Neural cell (in vitro differentiated cells): ENCODE results near the gene RNF144B. TPM values are rescaled to one million over a fixed set of nuclear protein-coding genes. Genes with fewer than 3 reads are reported as not detected.

Experiments used
- H2AFZ ChIP-seq: fragments of 200-600, 300-800 bp; sonication (generic), shearing (Covaris generic); 2 replicates; pipeline ENCODE4 v1.6.0; 2014; ENCODE audit warnings: low read depth, mild to moderate bottlenecking, antibody characterized with exemption, low read length, moderate library complexity
- H3F3A ChIP-seq: fragments of 200-600 bp; shearing (Covaris generic); 2 replicates; pipeline ENCODE4 v1.6.1; 2016; ENCODE audit warnings: mild to moderate bottlenecking, moderate library complexity, mixed read lengths, antibody characterized with exemption, low read length; ENCODE audit not compliant: insufficient read depth, poor library complexity, severe bottlenecking
- H3K27ac ChIP-seq: fragments of 200-600, 300-800 bp; sonication (generic), shearing (Covaris generic); 2 replicates; pipeline ENCODE4 v1.5.1; 2014; ENCODE audit warnings: mild to moderate bottlenecking, low read length, moderate library complexity
- H3K27me3 ChIP-seq: fragments of 300-800, 200-600 bp; sonication (generic), shearing (Covaris generic); 2 replicates; pipeline ENCODE4 v1.6.0; 2014; ENCODE audit warnings: mild to moderate bottlenecking, low read depth, low read length, moderate library complexity; ENCODE audit not compliant: insufficient read depth
- H3K36me3 ChIP-seq: fragments of 300-800, 200-600 bp; sonication (generic), shearing (Covaris generic); 2 replicates; pipeline ENCODE4 v1.5.1; 2014; ENCODE audit warnings: mild to moderate bottlenecking, antibody characterized with exemption, low read length, moderate library complexity; ENCODE audit not compliant: insufficient read depth
- H3K4me2 ChIP-seq: fragments of 300-800, 200-600 bp; sonication (generic), shearing (Covaris generic); 2 replicates; pipeline ENCODE4 v1.6.0; 2014; ENCODE audit warnings: mild to moderate bottlenecking, low read length
- H3K4me3 ChIP-seq: fragments of 300-800, 200-600 bp; sonication (generic), shearing (Covaris generic); 2 replicates; pipeline ENCODE4 v1.5.1; 2014; ENCODE audit warnings: mild to moderate bottlenecking, low read length, moderate library complexity
- H3K79me2 ChIP-seq: fragments of 200-600 bp; shearing (Covaris generic); replicated peaks from 2 replicates; pipeline ENCODE4 v1.6.0; 2014; ENCODE audit warnings: mild to moderate bottlenecking, low read length, moderate library complexity; ENCODE audit not compliant: insufficient read depth
- H3K9ac ChIP-seq: fragments of 300-800, 200-600 bp; sonication (generic), shearing (Covaris generic); 2 replicates; pipeline ENCODE4 v1.6.1; 2016; ENCODE audit warnings: mild to moderate bottlenecking, low read length, mixed read lengths
- H3K9me2 ChIP-seq: fragments of 200-600 bp; shearing (Covaris generic); 2 replicates; pipeline ENCODE4 v1.6.1; 2016; ENCODE audit warnings: mild to moderate bottlenecking, low read length, mixed read lengths; ENCODE audit not compliant: insufficient read depth
- H3K9me3 ChIP-seq: fragments of 200-600, 300-800 bp; sonication (generic), shearing (Covaris generic); 2 replicates; pipeline ENCODE4 v1.6.1; 2016; ENCODE audit warnings: mild to moderate bottlenecking, mixed run types, low read length, moderate library complexity, mixed read lengths
- H4K20me1 ChIP-seq: fragments of 200-600 bp; shearing (Covaris generic); 2 replicates; pipeline ENCODE4 v1.6.1; 2016; ENCODE audit warnings: mild to moderate bottlenecking, mixed run types; ENCODE audit not compliant: insufficient read depth
- EP300 ChIP-seq: fragments of 450-650 bp; conservative IDR thresholded peaks from 2 replicates; pipeline ENCODE4 v1.6.1; 2014; ENCODE audit warnings: antibody characterized with exemption, mild to moderate bottlenecking, moderate library complexity; ENCODE audit not compliant: poor library complexity, severe bottlenecking
- EZH2 ChIP-seq: fragments of 200-600, 300-800 bp; shearing (Covaris generic), sonication (generic); IDR thresholded peaks from 2 replicates; pipeline ENCODE4 v1.6.1; 2014; ENCODE audit warnings: antibody characterized with exemption, low read length, borderline replicate concordance, mild to moderate bottlenecking; ENCODE audit not compliant: insufficient read depth, poor library complexity, severe bottlenecking
- MXI1 ChIP-seq: fragments of 450-650 bp; conservative IDR thresholded peaks from 2 replicates; pipeline ENCODE4 v1.6.1; 2014; ENCODE audit warnings: antibody characterized with exemption, mild to moderate bottlenecking; ENCODE audit not compliant: poor library complexity, severe bottlenecking
- POLR2AphosphoS5 ChIP-seq: IDR thresholded peaks from 2 replicates; pipeline ENCODE4 v1.6.1; 2012
- RAD21 ChIP-seq: fragments of 450-650 bp; conservative IDR thresholded peaks from 2 replicates; pipeline ENCODE4 v1.6.1; 2014; ENCODE audit warnings: antibody characterized with exemption, mild to moderate bottlenecking, moderate library complexity
- REST ChIP-seq: IDR thresholded peaks from 2 replicates; pipeline ENCODE4 v1.6.1; 2012; ENCODE audit warnings: borderline replicate concordance
- SMC3 ChIP-seq: fragments of 450-650 bp; conservative IDR thresholded peaks from 2 replicates; pipeline ENCODE4 v1.6.1; 2014; ENCODE audit warnings: antibody characterized with exemption, mild to moderate bottlenecking, moderate library complexity; ENCODE audit not compliant: poor library complexity
- TAF1 ChIP-seq: IDR thresholded peaks from 2 replicates; pipeline ENCODE4 v1.6.1; 2012; ENCODE audit warnings: low read depth
- polyA plus RNA-seq: library from polyadenylated mRNA; depleted of rRNA; stranded (reverse); fragments of >200 nt; gene quantifications from 2 replicates; pipeline ENCODE4 v1.2.3, GENCODE V29; 2014
- TF ChIP-seq, protein P1 (sequence below): fragments of 450-650 bp; IDR thresholded peaks from 2 replicates; pipeline ENCODE4 v1.5.1; 2014; ENCODE audit warnings: antibody characterized with exemption, mild to moderate bottlenecking, moderate library complexity; ENCODE audit not compliant: poor library complexity, severe bottlenecking

Gene RNF144B
- polyA plus RNA-seq, 1 donor from 2014 or later: 0.15 TPM

- H3K27ac ChIP-seq: no peak overlapping the region
- no peak overlapping the region for H3K9ac ChIP-seq
- no peaks in the 10 kb centered on the region for H4K20me1 ChIP-seq
- H3K79me2 ChIP-seq: no peaks in the 10 kb centered on the region
- H3K9me2 ChIP-seq: no peaks in the 10 kb centered on the region
- H2AFZ ChIP-seq: no peak overlapping the region
- H3K9me3 ChIP-seq: no peaks in the 10 kb centered on the region
- H3K36me3 ChIP-seq: no peaks in the 10 kb centered on the region
- no peak overlapping the region for H3K4me2 ChIP-seq
- no peaks in the 10 kb centered on the region for H3K27me3 ChIP-seq
- TF ChIP-seq POLR2AphosphoS5: no peak
- TF ChIP-seq RAD21: no peak
- TF ChIP-seq, protein P1, sequence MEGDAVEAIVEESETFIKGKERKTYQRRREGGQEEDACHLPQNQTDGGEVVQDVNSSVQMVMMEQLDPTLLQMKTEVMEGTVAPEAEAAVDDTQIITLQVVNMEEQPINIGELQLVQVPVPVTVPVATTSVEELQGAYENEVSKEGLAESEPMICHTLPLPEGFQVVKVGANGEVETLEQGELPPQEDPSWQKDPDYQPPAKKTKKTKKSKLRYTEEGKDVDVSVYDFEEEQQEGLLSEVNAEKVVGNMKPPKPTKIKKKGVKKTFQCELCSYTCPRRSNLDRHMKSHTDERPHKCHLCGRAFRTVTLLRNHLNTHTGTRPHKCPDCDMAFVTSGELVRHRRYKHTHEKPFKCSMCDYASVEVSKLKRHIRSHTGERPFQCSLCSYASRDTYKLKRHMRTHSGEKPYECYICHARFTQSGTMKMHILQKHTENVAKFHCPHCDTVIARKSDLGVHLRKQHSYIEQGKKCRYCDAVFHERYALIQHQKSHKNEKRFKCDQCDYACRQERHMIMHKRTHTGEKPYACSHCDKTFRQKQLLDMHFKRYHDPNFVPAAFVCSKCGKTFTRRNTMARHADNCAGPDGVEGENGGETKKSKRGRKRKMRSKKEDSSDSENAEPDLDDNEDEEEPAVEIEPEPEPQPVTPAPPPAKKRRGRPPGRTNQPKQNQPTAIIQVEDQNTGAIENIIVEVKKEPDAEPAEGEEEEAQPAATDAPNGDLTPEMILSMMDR: no peak
- no peak for TF ChIP-seq TAF1
- TF ChIP-seq EP300: no peak
- no peak for TF ChIP-seq MXI1
- no peak for TF ChIP-seq EZH2
- TF ChIP-seq SMC3: no peak
- no peak for TF ChIP-seq REST
- no peaks in the 10 kb centered on the region for H3F3A ChIP-seq
- no peak overlapping the region for H3K4me3 ChIP-seq
Measured at GRCh38 chr6:18498408-18498807, 111.3 kb downstream of the RNF144B start.

GRCh38 chr6:18500921-18501662 is 113.9 kb downstream of the RNF144B start:
- Histone ChIP-seq H4K20me1 (no peaks in the 10 kb centered on the region), H3K27me3 (no peaks in the 10 kb centered on the region), H3K79me2 (no peaks in the 10 kb centered on the region), H3K36me3 (no peaks in the 10 kb centered on the region), H3K4me3 (no peak overlapping the region), H3K9ac (no peak overlapping the region), H3F3A (no peaks in the 10 kb centered on the region), H3K27ac (no peak overlapping the region), H3K4me2 (no peak overlapping the region), H3K9me2 (no peaks in the 10 kb centered on the region), H2AFZ (no peak overlapping the region), H3K9me3 (no peaks in the 10 kb centered on the region)
- TF ChIP-seq EZH2 (no peak), MXI1 (no peak)
- TF ChIP-seq, protein P1: no peak
